NCI-H82 treated with DMSO at 0.1 percent for 48 hours (cell line): Measurements from ENCODE around the gene GRIK2.
A peak's percentile ranks its signal among the peaks of the same experiment; 100 is the strongest.

Experiments used
- DNase-seq: peaks from one replicate; lab custom pipeline; 2025; ENCODE audit not compliant: unreplicated experiment; lab: John Stamatoyannopoulos, UW

Gene GRIK2

GRCh38 chr6:101454106-101454676 is 60.7 kb downstream of the GRIK2 start:
- DNase-seq = peak; percentile 56

- no peak for DNase-seq
Observed at GRCh38 chr6:101458336-101458735, 64.8 kb downstream of the GRIK2 start.

GRCh38 chr6:101458826-101459225 is 65.3 kb downstream of the GRIK2 start:
- no peak for DNase-seq

- no peak for DNase-seq
Observed at GRCh38 chr6:101462576-101462975, 69.1 kb downstream of the GRIK2 start.

GRCh38 chr6:101465863-101466262 is 72.4 kb downstream of the GRIK2 start:
- peak; percentile 82 for DNase-seq

GRCh38 chr6:101477436-101477835 is 83.9 kb downstream of the GRIK2 start:
- peak; percentile 94 for DNase-seq

- DNase-seq = no peak
Observed at GRCh38 chr6:101478891-101479290, 85.4 kb downstream of the GRIK2 start.

- DNase-seq = no peak
Observed at GRCh38 chr6:101482606-101483005, 89.1 kb downstream of the GRIK2 start.

- DNase-seq = no peak
Observed at GRCh38 chr6:101484781-101485180, 91.3 kb downstream of the GRIK2 start.

- peak; percentile 75 for DNase-seq
Observed at GRCh38 chr6:101486124-101486523, 92.6 kb downstream of the GRIK2 start.

GRCh38 chr6:101486726-101487125 is 93.2 kb downstream of the GRIK2 start:
- DNase-seq = no peak

- no peak for DNase-seq
Observed at GRCh38 chr6:101489456-101489855, 95.9 kb downstream of the GRIK2 start.

- DNase-seq = no peak
Observed at GRCh38 chr6:101490857-101491256, 97.3 kb downstream of the GRIK2 start.

- no peak for DNase-seq
Observed at GRCh38 chr6:101502818-101503217, 109.3 kb downstream of the GRIK2 start.

GRCh38 chr6:101509536-101509935 is 116.0 kb downstream of the GRIK2 start:
- DNase-seq = no peak

- DNase-seq = peak; percentile 69
Observed at GRCh38 chr6:101513181-101513580, 119.7 kb downstream of the GRIK2 start.

GRCh38 chr6:101516578-101516977 is 123.1 kb downstream of the GRIK2 start:
- DNase-seq = no peak

GRCh38 chr6:101517632-101518031 is 124.1 kb downstream of the GRIK2 start:
- no peak for DNase-seq

GRCh38 chr6:101522254-101522653 is 128.7 kb downstream of the GRIK2 start:
- no peak for DNase-seq

GRCh38 chr6:101527467-101527866 is 134.0 kb downstream of the GRIK2 start:
- no peak for DNase-seq

- DNase-seq = no peak
Observed at GRCh38 chr6:101528801-101529200, 135.3 kb downstream of the GRIK2 start.

GRCh38 chr6:101531538-101531937 is 138.0 kb downstream of the GRIK2 start:
- DNase-seq = no peak

- no peak for DNase-seq
Observed at GRCh38 chr6:101534386-101534785, 140.9 kb downstream of the GRIK2 start.
